ENCODE results near the gene FXYD6.
"Not testable (repeated sequence)": the region's sequence is repeated elsewhere in the genome, so short reads cannot be mapped to it uniquely, and the experiment has no call there.

The FXYD6 gene

DNA sequence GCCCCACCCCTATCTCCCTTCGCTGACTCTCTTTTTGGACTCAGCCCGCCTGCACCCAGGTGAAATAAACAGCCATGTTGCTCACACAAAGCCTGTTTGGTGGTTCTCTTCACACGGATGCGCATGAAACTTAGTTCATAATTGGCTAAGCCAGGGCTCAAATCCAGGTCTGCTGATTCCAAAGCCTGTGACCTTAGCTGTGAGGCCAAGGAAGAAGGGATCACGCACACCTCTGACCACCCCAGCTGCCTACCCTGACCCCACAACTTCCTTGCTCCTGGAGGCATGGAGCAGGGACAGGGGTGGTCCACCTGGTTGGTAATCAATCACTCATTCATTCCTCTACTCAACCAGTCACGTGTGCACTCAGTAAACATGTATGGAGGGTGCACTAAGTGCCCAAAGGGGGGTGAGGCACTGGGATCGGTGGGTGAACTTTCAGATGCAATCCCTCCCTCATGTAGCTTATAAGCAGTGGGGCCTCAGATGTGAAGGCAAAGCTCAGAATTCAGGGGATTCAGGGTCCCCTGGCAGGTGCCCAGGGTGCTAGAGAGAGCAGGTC, 62.2 kb downstream of the FXYD6 start:
- H3K36me3 ChIP-seq (ENCODE audit: control insufficient read depth, insufficient read depth, low read length) = no peaks in the 10 kb centered on the region
- no peaks in the 10 kb centered on the region for H3K27me3 ChIP-seq (ENCODE audit: control insufficient read depth, insufficient read depth, low read length)
- no peaks in the 10 kb centered on the region for H3K4me1 ChIP-seq
- no peak for TF ChIP-seq CTCF (IDR thresholded peaks at IDR 0.05)
- H3K79me2 ChIP-seq = no peaks in the 10 kb centered on the region
- no peaks in the 10 kb centered on the region for H3K9me3 ChIP-seq (ENCODE audit: control insufficient read depth, low read length)
- no peak overlapping the region for H3K4me2 ChIP-seq (ENCODE audit: low read length)
- H3K4me3 ChIP-seq (ENCODE audit: low read depth, low read length) = no peak overlapping the region
- no peak overlapping the region for H3K9ac ChIP-seq
- H2AFZ ChIP-seq = no peak overlapping the region
- no peak overlapping the region for H3K27ac ChIP-seq

DNA sequence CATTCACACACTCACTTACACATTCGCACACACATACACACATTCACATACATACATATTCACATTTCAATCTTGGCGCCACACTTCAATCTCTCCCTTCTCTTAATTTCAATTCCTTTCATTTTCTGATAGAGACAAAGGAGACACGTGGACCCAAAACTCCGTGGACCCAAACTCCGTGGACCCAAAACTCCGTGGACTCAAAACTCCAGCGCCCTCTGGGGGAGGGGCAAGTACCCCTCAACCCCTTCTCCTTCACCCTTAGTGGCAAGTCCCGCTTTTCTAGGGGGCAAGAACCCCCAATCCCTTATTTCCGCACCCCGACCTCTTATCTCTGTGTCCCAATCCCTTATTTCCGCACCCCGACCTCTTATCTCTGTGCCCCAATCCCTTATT, 66.4 kb downstream of the FXYD6 start:
- not testable (repeated sequence) for H3K4me2 ChIP-seq (ENCODE audit: low read length); H3K27ac ChIP-seq; H3K9ac ChIP-seq; H3K27me3 ChIP-seq (ENCODE audit: control insufficient read depth, insufficient read depth, low read length); H2AFZ ChIP-seq; H3K79me2 ChIP-seq; H3K36me3 ChIP-seq (ENCODE audit: control insufficient read depth, insufficient read depth, low read length); H3K4me1 ChIP-seq; H3K9me3 ChIP-seq (ENCODE audit: control insufficient read depth, low read length); H3K4me3 ChIP-seq (ENCODE audit: low read depth, low read length)

DNA sequence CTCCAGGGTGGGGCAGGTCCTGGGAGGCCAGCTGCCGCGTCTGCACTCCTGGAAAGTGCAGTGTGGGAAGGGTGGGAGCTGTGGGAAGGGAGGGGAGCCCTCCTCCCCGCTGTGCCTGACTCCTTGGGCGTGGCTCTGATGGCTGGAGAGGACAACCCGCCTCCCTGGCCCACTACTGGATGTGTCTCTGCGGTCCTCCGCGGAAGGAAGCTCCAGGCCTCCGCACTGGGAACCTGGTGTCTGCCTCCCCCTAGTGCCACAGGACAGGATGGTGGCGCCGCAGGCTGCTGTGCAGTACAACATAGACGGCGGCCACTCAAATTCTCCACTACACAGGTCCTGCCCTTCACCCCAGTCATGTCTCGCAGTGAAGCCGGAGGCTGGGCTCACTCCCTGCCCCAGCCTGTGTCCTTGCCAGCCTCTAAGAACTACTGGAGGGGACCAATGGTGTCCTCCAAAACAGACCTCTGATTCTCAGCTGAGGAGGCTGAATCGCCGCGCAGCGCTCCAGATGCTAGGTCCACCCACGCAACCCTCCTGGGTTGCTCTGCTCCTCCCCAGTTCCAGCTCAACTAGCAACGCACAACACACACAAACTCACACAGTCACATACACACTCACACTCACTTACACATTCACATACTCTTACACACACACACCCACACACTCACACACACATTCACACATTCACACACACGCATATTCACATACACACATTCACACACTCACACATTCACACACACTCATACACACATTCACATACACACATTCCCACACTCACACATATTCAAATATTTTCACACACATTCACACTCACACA, 67.0 kb downstream of the FXYD6 start:
- no peak overlapping the region for H3K4me3 ChIP-seq (ENCODE audit: low read depth, low read length)
- no peak overlapping the region for H3K27ac ChIP-seq

DNA sequence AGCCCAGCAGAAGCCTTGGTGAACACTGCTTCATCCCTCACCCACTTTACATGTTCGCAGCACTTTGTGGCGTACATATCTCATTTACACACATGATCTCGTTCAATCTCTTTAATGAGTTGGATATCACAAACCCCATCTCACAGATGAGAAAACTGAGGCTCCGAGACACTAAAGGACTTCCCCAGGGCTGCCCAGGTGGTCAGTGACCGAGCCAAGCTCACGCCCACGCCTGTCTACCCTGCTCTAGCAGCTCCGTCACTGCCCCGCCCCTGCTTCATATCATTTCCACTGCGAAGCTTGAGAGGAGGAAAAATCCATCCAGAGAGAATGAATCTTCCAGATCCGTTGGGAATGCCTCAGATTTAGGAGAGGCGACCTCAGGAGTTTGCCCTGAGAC, 67.7 kb downstream of the FXYD6 start:
- H3K9ac ChIP-seq = no peak overlapping the region
- H3K4me1 ChIP-seq = no peaks in the 10 kb centered on the region
- H3K79me2 ChIP-seq = no peaks in the 10 kb centered on the region
- H3K4me2 ChIP-seq (ENCODE audit: low read length) = no peak overlapping the region
- H3K4me3 ChIP-seq (ENCODE audit: low read depth, low read length) = no peak overlapping the region
- H2AFZ ChIP-seq = no peak overlapping the region
- H3K9me3 ChIP-seq (ENCODE audit: control insufficient read depth, low read length) = no peaks in the 10 kb centered on the region
- H3K36me3 ChIP-seq (ENCODE audit: control insufficient read depth, insufficient read depth, low read length) = no peaks in the 10 kb centered on the region
- H3K27ac ChIP-seq = no peak overlapping the region
- H3K27me3 ChIP-seq (ENCODE audit: control insufficient read depth, insufficient read depth, low read length) = no peaks in the 10 kb centered on the region
- TF ChIP-seq CTCF (IDR thresholded peaks at IDR 0.05) = no peak

More for the DNA sequence above, 67.0 kb downstream of the FXYD6 start:
- Histone ChIP-seq H3K36me3 (ENCODE audit: control insufficient read depth, insufficient read depth, low read length) (no peaks in the 10 kb centered on the region), H3K79me2 (no peaks in the 10 kb centered on the region), H2AFZ (no peak overlapping the region), H3K9me3 (ENCODE audit: control insufficient read depth, low read length) (no peaks in the 10 kb centered on the region), H3K4me2 (ENCODE audit: low read length) (no peak overlapping the region), H3K4me1 (no peaks in the 10 kb centered on the region), H3K9ac (no peak overlapping the region), H3K27me3 (ENCODE audit: control insufficient read depth, insufficient read depth, low read length) (no peaks in the 10 kb centered on the region)
- TF ChIP-seq CTCF (IDR thresholded peaks at IDR 0.05) = no peak

- Histone ChIP-seq H3K27me3 (ENCODE audit: control insufficient read depth, insufficient read depth, low read length) (no peaks in the 10 kb centered on the region), H3K36me3 (ENCODE audit: control insufficient read depth, insufficient read depth, low read length) (no peaks in the 10 kb centered on the region), H3K4me2 (ENCODE audit: low read length) (no peak overlapping the region), H3K4me3 (ENCODE audit: low read depth, low read length) (no peak overlapping the region), H3K79me2 (no peaks in the 10 kb centered on the region), H3K9ac (no peak overlapping the region), H2AFZ (no peak overlapping the region), H3K27ac (no peak overlapping the region), H3K4me1 (no peaks in the 10 kb centered on the region), H3K9me3 (ENCODE audit: control insufficient read depth, low read length) (no peaks in the 10 kb centered on the region)
- TF ChIP-seq CTCF (IDR thresholded peaks at IDR 0.05) = peak; percentile 73
These were observed 68.8 kb downstream of the FXYD6 start for GRCh38 chr11:117807482-117808327.

All from parathyroid adenoma (tissue), 2 donors.